Uterus (tissue), 4 donors: ENCODE data around the gene MPP7. TPM values are rescaled to one million over a fixed set of nuclear protein-coding genes. Genes with fewer than 3 reads are reported as not detected.

Experiments used
- DNase-seq, 2 donors: peaks; one replicate each; pipeline ENCODE4 v3.0.0-alpha.2; 2019 to 2020
- H3K27ac ChIP-seq, 2 donors: fragments of 200-600 bp; sonication (generic); 1 replicate in 1 of 2; 2 replicates in 1 of 2; pipeline ENCODE4 v1.5.1; 2016 to 2018
- H3K27me3 ChIP-seq, 2 donors: fragments of 200-600 bp; sonication (generic); one replicate each; pipeline ENCODE4 v1.5.1; 2018 to 2019; ENCODE audit warnings: control low read depth in 1 of 2
- H3K36me3 ChIP-seq, 2 donors: fragments of 200-600 bp; sonication (generic); one replicate each; pipeline ENCODE4 v1.5.1; 2019; ENCODE audit warnings: control low read depth in 1 of 2
- H3K4me1 ChIP-seq, 2 donors: fragments of 200-600 bp; sonication (generic); one replicate each; pipeline ENCODE4 v1.5.1; 2018 to 2019; ENCODE audit warnings: control low read depth in 1 of 2
- H3K4me3 ChIP-seq, 2 donors: fragments of 200-600 bp; sonication (generic); 1 replicate in 1 of 2; 2 replicates in 1 of 2; pipeline ENCODE4 v1.5.1; 2018 to 2019; ENCODE audit warnings: mild to moderate bottlenecking in 1 of 2
- H3K9me3 ChIP-seq, 2 donors: fragments of 200-600 bp; sonication (generic); one replicate each; pipeline ENCODE4 v1.5.1; 2019; ENCODE audit warnings: control low read depth in 1 of 2
- CTCF ChIP-seq, 4 experiments: fragments of 200-600 bp in 2 of 4; fragments of 450-650 bp in 2 of 4; sonication (generic) in 2 of 4; IDR thresholded peaks; one replicate each; pipeline ENCODE4 v1.5.1; 2016 to 2019; ENCODE audit warnings: antibody characterized with exemption in 4 of 4, mild to moderate bottlenecking in 2 of 4, moderate library complexity in 1 of 4
- POLR2A ChIP-seq, 2 donors: fragments of 450-650 bp; IDR thresholded peaks; one replicate each; pipeline ENCODE4 v1.6.1; 2016; ENCODE audit warnings: antibody characterized with exemption in 2 of 2, mild to moderate bottlenecking in 1 of 2, moderate library complexity in 1 of 2
- intact Hi-C: fragments of 100-400 bp; cut with DNase I; formaldehyde crosslinking; loops from one replicate; pipeline ENCODE4 v1.15.1; 2023; ENCODE audit warnings: low total_unique reads
- total RNA-seq, 4 donors: library from RNA; depleted of rRNA in 3 of 4; stranded (reverse); fragments of >200 nt in 3 of 4; gene quantifications; one replicate each; pipeline versions ENCODE4 v1.1.0 to v1.2.4, GENCODE V29; 2014 to 2023
- donor health status: DM: yes; HTN: yes; CAD: no.

The MPP7 gene
- total RNA-seq, 4 donors from 2014 or later, result 3.6 to 18.0 (median 13.1) TPM

GRCh38 chr10:28316696-28317095 is 13.8 kb upstream of the MPP7 start:
- Histone ChIP-seq H3K4me3 (no peak overlapping the region), H3K27me3 (no peaks in the 10 kb centered on the region), H3K9me3 (no peaks in the 10 kb centered on the region), H3K4me1 (no peaks in the 10 kb centered on the region), H3K36me3 (no peaks in the 10 kb centered on the region), H3K27ac (no peak overlapping the region)
- TF ChIP-seq CTCF (IDR thresholded peaks at IDR 0.05) (no peak), POLR2A (IDR thresholded peaks at IDR 0.05) (no peak)
- no peak for DNase-seq
- intact Hi-C loops, result no loop called here

GRCh38 chr10:28315140-28315539 is 12.3 kb upstream of the MPP7 start:
- no peaks in the 10 kb centered on the region for H3K9me3 ChIP-seq
- intact Hi-C loops, result no loop called here
- no peaks in the 10 kb centered on the region for H3K27me3 ChIP-seq
- DNase-seq, result no peak
- H3K36me3 ChIP-seq, result no peaks in the 10 kb centered on the region
- no peak for TF ChIP-seq POLR2A (IDR thresholded peaks at IDR 0.05)
- no peak for TF ChIP-seq CTCF (IDR thresholded peaks at IDR 0.05)
- H3K4me1 ChIP-seq, result no peaks in the 10 kb centered on the region
- no peak overlapping the region for H3K4me3 ChIP-seq
- H3K27ac ChIP-seq, result no peak overlapping the region

GRCh38 chr10:28314211-28314610 is 11.3 kb upstream of the MPP7 start:
- intact Hi-C loops, result no loop called here
- TF ChIP-seq POLR2A (IDR thresholded peaks at IDR 0.05) (no peak), CTCF (IDR thresholded peaks at IDR 0.05) (no peak)

DNA sequence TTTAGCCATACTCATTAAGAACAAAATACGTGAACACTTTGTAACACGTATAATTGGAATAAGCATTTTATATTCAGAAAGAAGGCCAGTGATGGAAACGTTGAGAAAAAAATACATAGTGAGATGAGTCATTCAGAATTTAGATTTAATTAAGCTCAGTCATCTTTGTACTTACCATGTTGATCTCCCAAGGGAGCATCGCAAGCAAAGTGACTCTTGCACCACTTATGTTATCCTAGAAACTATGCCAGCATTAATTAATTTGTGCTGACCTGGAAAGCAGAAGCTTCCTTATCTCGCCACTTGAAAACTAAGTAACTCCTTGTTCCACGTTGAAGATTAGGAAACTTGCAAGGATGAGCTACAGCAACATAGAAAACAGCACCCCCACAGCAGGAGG is 9.7 kb upstream of the MPP7 start:
- intact Hi-C loops, result no loop called here
- Histone ChIP-seq H3K9me3 (no peaks in the 10 kb centered on the region), H3K4me3 (no peak overlapping the region), H3K36me3 (no peaks in the 10 kb centered on the region), H3K4me1 (no peaks in the 10 kb centered on the region), H3K27ac (no peak overlapping the region), H3K27me3 (no peaks in the 10 kb centered on the region)
- DNase-seq, result no peak
- TF ChIP-seq POLR2A (IDR thresholded peaks at IDR 0.05) (no peak), CTCF (IDR thresholded peaks at IDR 0.05) (no peak)

More at GRCh38 chr10:28314211-28314610, 11.3 kb upstream of the MPP7 start:
- no peaks in the 10 kb centered on the region for H3K9me3 ChIP-seq
- no peak overlapping the region for H3K27ac ChIP-seq
- no peak overlapping the region for H3K4me3 ChIP-seq
- DNase-seq, result no peak
- no peaks in the 10 kb centered on the region for H3K36me3 ChIP-seq
- no peaks in the 10 kb centered on the region for H3K27me3 ChIP-seq
- no peaks in the 10 kb centered on the region for H3K4me1 ChIP-seq

GRCh38 chr10:28311104-28311503 is 8.2 kb upstream of the MPP7 start:
- H3K27me3 ChIP-seq, result no peaks in the 10 kb centered on the region
- no peak for TF ChIP-seq CTCF (IDR thresholded peaks at IDR 0.05)
- TF ChIP-seq POLR2A (IDR thresholded peaks at IDR 0.05), result no peak
- H3K4me3 ChIP-seq, result no peak overlapping the region
- intact Hi-C loops, result no loop called here
- no peak overlapping the region for H3K27ac ChIP-seq
- H3K9me3 ChIP-seq, result no peaks in the 10 kb centered on the region
- H3K36me3 ChIP-seq, result no peaks in the 10 kb centered on the region
- H3K4me1 ChIP-seq, result no peaks in the 10 kb centered on the region
- DNase-seq, result no peak
